Stimulated activated naive CD8-positive, alpha-beta T cell treated with anti-CD3 and anti-CD28 coated beads, Interleukin-15, Interleukin-2, amounts not matched to agents 100 U/mL and 50 U/mL, for 24 hours (primary cell): ENCODE data around the gene MTMR11.
"Not testable (repeated sequence)": the region's sequence is repeated elsewhere in the genome, so short reads cannot be mapped to it uniquely, and the experiment has no call there.

Source experiments
- ATAC-seq: fragments of 150-1000 bp; cut with Tn5 transposase; one replicate; pipeline ENCODE4 v1.10.0; 2021
- DNase-seq: peaks from one replicate; pipeline ENCODE4 v3.0.0; 2021

The MTMR11 gene, protein sequence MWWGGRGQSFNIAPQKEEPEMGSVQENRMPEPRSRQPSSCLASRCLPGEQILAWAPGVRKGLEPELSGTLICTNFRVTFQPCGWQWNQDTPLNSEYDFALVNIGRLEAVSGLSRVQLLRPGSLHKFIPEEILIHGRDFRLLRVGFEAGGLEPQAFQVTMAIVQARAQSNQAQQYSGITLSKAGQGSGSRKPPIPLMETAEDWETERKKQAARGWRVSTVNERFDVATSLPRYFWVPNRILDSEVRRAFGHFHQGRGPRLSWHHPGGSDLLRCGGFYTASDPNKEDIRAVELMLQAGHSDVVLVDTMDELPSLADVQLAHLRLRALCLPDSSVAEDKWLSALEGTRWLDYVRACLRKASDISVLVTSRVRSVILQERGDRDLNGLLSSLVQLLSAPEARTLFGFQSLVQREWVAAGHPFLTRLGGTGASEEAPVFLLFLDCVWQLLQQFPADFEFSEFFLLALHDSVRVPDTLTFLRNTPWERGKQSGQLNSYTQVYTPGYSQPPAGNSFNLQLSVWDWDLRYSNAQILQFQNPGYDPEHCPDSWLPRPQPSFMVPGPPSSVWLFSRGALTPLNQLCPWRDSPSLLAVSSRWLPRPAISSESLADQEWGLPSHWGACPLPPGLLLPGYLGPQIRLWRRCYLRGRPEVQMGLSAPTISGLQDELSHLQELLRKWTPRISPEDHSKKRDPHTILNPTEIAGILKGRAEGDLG

DNA sequence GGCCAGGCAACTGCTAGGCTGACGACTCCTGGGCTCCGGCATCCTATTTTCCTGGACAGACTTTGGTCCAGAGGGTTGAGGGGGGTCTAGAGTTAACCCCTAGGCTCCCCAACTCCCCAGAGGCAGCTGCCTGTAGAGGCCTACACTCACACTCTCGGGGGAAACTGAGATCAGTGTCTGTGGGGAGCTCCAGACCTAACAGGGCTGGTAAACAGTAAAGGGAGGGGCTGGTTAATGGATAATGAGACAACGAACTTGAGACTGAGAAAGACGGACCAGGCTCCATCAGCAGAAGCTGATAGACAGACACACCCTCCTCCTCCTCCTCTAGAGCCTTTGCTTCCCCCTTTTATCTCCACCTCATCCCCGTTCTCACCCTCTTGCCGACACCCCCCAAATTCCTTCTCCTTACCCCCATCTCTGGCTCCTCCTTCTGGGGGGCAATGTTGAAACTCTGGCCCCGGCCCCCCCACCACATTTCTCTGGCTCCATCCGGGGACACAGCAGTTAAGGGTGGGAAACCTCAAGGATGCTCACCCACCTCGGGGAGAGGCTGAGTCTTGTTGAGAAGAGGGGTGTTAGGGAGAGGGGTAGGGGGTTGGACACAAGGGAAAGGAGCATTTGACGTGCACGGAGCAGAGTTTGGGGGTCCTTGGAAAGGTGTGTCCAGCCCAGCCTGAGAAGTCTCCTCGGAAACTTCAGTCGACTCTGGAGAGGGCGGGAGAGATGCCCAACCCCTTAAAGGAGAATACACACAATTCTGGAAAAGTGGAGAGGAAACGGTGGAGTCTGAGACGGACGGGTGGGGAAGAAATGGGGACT, at the start of gene MTMR11:
Gene MTMR11, minus strand, starts transcription at position 710 of the 822 bp plus-strand sequence. Its CDS starts 232 bp downstream, at position 478.
- no peak for ATAC-seq
- no peak for DNase-seq

DNA sequence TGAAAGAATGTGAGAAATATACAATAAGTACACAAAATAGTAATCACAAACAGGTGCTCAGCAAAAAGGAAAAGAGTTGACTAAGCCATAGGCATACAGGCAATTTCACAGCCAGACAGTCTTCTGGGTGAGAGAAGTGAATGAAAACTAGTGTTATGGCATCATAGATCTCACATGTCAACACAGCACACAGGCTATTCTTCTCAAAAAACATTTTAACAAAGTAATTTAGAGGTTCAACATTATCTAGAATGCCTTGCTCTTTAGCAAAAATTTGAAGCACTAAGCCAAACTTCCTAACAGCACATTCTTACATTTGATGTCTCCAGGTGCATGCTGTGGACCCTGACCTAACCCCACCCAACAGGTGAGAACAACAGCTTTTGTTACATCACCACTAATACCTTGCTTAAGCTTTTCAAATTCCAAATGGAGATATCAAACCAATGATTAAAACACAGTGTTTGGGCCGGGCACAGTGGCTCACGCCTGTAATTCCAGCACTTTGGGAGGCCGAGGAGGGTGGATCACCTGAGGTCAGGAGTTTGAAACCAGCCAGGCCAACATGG, 43.4 kb upstream of the MTMR11 start:
- DNase-seq: no peak
- ATAC-seq: peak; percentile 32

GRCh38 chr1:149979245-149979971, 42.7 kb upstream of the MTMR11 start:
- ATAC-seq: peak; percentile 46

DNA sequence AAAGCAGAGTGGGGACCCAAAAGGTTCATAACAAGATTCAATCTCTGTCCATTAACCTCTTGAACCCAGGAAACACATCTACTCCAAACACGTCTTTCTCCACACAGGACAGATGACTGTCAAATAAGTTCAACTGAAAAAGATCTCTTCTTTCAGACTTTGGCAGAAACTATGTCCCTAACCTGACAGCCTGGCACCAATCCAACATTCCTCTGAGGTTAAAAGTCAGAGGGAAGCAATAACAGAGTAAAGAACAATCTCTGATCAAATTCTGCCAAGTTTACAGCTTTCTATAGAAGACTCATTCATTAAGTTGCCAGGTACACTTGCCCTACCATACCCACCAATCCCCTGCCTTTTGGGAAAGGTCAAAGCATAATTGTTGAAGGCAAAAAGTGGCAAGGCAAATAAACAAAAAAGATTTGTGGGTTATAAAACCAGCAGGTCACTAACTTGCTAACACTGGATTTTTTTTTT, 41.9 kb upstream of the MTMR11 start:
- ATAC-seq (no peak), DNase-seq (no peak)

More at GRCh38 chr1:149979245-149979971, 42.7 kb upstream of the MTMR11 start:
- no peak for DNase-seq

- no peak for DNase-seq
- no peak for ATAC-seq
Observed at GRCh38 chr1:149977345-149977744, 40.7 kb upstream of the MTMR11 start.

DNA sequence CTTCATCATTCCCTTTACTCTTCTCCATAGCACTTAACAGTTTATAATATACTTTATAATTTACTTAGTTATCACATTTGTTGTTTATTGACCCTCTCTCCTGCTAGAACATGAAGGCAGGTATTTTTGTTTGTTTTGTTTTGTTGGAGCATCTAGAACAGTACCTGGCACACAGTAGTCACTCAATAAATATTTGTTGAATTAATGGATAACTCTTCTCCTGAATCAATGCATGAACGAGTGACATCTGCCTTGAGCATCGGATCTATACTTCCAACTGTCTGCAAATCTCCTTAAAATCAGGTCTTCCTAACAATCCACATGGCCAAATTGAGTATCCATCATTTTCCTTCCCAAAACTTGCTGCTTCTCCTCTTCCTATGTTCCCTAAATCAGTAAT, 35.9 kb upstream of the MTMR11 start:
- no peak for ATAC-seq
- no peak for DNase-seq

DNA sequence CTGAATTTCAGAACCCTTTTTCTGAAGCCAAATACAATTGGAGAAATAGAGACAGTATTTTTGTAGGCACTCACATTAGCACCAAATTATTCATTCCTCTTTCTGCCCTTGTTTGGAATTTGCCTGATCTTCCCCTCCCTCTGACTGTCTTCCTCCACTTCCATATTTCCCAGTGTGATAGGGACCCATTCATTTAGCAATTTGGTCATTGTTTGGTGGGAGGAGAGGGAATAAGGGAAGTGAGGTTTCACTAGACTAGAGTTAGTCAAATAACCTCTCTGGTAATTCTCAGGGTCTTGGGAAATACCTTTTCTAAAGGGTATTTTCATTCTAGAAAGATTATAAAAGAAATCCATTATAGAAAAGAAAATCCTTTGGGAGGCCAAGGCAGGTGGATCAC, 31.0 kb upstream of the MTMR11 start:
- DNase-seq: no peak
- ATAC-seq: no peak

DNA sequence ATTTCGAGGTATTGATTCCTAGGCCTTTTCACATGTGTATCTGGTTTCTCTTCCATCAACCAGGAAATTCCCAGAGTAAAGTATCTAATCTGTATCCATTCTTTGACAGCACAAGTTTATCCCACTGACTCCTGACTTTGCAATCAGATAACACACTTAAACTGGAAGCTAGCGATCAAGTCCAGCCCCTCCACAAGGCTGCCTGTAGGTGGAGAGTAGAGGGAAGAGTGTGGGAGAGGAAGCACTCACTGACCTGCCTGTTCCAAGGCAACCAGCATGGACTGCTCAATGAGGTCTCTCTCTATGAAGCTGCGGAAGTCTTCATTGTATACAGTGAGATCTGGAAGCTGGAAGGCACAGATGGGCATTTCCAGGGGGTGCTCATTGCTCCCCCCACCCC, 30.4 kb upstream of the MTMR11 start:
- no peak for DNase-seq
- ATAC-seq: no peak

- ATAC-seq: no peak
- no peak for DNase-seq
Observed at GRCh38 chr1:149966405-149966804, 29.7 kb upstream of the MTMR11 start.

GRCh38 chr1:149965440-149965839, 28.8 kb upstream of the MTMR11 start:
- no peak for ATAC-seq

GRCh38 chr1:149963358-149963757, 26.7 kb upstream of the MTMR11 start:
- ATAC-seq: no peak
- no peak for DNase-seq

More at GRCh38 chr1:149965440-149965839, 28.8 kb upstream of the MTMR11 start:
- no peak for DNase-seq

- no peak for ATAC-seq
- no peak for DNase-seq
Observed at GRCh38 chr1:149962736-149963135, 26.1 kb upstream of the MTMR11 start.

- peak; percentile 15 for DNase-seq
- peak; percentile 57 for ATAC-seq
Observed at GRCh38 chr1:149962039-149962647, 25.5 kb upstream of the MTMR11 start.

DNA sequence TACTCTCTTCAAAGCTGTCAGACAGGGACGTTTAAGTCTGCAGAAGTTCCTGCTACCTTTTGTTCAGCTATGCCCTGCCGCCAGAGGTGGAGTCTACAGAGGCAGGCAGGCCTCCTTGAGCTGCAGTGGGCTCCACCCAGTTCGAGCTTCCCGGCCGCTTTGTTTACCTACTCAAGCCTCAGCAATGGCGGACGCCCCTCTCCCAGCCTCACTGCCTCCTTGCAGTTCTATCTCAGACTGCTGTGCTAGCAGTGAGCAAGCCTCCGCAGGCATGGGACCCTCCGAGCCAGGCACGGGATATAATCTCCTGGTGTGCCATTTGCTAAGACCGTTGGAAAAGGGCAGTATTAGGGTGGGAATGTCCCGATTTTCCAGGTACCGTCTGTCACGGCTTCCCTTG, 20.9 kb upstream of the MTMR11 start:
- not testable (repeated sequence) for ATAC-seq, DNase-seq

DNA sequence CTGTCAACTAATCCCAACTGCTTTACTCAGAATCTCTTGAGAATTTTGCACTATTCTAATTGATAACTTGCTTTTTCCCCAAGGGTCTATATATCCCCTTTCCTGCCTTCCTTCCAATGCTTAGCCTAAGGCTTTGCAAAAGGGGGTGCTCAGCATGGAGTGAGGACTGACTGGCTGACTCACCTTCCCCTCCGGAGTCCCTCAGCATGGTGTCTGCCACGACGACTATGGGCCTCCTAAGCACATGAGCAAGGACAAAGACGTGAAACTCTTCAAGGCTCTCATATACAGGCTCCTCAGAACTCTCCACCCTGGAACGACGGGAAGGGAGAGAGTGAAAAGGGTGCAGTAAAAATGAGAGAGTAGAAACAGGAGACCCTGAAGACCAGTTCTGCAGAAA, 13.2 kb upstream of the MTMR11 start:
- no peak for DNase-seq
- ATAC-seq: no peak

- no peak for ATAC-seq
- no peak for DNase-seq
Observed at GRCh38 chr1:149945206-149945605, 8.5 kb upstream of the MTMR11 start.

DNA sequence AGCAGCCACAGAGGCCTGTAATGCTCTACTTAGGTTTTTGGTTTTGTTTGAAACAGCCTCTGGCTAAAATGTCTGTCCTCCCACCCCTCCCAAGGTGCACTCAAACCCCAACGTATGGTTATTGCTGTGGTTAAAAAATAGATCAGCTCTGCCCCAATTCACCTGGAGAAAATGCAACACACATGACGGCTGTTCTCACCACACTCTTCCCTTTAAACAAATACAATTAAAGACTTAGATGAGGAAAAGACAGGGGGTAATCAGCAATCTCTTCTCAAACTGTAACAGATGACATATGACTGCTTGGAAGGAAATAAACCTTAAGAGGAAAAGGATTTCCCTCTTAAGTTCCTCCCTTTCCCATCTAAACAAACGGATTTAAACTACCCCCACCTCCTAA, 6.2 kb upstream of the MTMR11 start:
- no peak for ATAC-seq

DNA sequence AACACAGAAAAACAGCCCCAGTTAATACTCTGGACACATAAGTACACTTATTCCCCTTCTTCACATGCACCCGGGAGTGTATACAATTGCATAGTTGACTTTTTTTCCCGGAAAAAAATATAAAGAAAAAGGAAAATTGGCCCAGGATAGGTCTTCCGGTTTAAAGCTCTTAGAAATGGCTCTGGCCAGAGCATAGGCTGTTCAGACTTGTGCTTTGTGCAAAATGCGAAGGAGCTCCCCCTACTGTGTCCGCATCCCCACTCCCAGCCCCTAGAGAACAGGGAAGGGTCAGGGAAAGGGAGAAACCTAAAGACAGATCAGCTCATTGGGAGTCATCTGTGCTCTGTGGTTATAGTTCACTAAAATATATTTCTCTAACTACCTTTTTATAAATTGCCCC, 5.5 kb upstream of the MTMR11 start:
- DNase-seq (no peak), ATAC-seq (no peak)

More for the DNA sequence above, 6.2 kb upstream of the MTMR11 start:
- DNase-seq: no peak

DNA sequence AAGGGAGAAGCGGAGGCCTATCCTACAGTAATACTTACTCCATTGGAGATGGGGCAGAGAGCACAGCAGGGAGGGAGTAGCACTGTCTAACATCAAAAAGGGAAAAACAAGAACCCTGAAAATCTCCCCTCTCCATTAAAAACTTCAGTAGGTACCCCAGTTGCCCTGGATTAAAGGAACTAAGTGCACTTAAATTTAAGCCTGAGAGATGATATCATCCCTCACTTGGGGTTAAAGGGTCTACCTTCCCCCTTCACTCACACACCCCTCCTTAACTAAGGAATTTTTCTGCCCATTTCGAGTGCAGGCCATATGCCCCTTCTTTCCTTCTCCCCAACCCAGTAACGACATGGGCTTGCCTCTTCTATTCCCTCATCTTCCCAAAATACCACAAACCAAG, 3.7 kb upstream of the MTMR11 start:
- ATAC-seq: no peak

GRCh38 chr1:149938668-149939003, 2.0 kb upstream of the MTMR11 start:
- not testable (repeated sequence) for ATAC-seq, DNase-seq

More for the DNA sequence above, 3.7 kb upstream of the MTMR11 start:
- DNase-seq: no peak

GRCh38 chr1:149937759-149938158, 1.1 kb upstream of the MTMR11 start:
- ATAC-seq (peak; percentile 72), DNase-seq (no peak)
